Measurements from ENCODE around the gene COA5.

DNA sequence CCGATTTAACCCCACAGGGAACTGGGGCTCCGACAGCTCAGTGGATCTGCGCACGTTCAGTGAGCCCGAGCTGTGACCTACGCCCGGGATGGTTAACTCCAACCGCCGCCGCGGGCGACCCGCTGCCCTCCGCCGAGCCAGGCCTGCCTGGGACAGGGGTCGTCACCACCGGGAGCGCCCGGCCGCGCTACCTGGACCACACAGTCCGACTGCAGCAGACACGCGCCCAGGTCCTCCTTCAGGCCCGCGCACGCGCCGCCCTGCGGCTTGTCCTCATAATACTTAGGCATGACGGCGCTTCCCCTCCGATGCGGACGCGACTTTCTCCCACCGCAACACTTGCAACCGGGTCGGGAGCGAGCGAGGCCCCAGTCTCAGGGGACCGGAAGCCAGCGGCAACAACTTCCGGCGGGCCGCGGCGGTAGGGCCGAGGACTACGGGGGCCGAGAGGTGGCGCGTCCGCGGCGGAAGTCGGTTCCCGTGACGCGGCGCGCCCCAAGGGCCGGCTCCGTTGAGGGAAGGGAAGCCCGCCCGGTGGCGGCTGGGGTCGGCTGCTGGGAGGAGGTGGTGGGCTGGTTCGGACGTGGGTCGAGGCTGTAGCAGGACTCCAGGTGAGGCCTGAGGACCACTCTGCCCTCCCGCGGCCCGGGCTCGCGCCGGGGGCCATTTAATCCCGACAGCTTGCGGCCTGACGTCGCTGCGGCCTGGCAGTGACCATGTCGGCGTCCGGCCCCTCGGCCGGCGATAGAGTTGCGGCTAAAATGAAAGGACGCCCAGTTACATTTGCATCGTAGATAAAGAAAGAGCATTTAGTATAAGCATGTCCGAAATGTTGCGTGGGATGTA lies at the start of gene COA5, which contains the start of gene UNC50:
- TF ChIP-seq, protein P1, sequence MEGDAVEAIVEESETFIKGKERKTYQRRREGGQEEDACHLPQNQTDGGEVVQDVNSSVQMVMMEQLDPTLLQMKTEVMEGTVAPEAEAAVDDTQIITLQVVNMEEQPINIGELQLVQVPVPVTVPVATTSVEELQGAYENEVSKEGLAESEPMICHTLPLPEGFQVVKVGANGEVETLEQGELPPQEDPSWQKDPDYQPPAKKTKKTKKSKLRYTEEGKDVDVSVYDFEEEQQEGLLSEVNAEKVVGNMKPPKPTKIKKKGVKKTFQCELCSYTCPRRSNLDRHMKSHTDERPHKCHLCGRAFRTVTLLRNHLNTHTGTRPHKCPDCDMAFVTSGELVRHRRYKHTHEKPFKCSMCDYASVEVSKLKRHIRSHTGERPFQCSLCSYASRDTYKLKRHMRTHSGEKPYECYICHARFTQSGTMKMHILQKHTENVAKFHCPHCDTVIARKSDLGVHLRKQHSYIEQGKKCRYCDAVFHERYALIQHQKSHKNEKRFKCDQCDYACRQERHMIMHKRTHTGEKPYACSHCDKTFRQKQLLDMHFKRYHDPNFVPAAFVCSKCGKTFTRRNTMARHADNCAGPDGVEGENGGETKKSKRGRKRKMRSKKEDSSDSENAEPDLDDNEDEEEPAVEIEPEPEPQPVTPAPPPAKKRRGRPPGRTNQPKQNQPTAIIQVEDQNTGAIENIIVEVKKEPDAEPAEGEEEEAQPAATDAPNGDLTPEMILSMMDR (IDR thresholded peaks at IDR 0.05; ENCODE audit: low read depth, low read length, missing input control) = no peak
- TF ChIP-seq REST (IDR thresholded peaks at IDR 0.05) = no peak
- TF ChIP-seq FOXA2 (IDR thresholded peaks at IDR 0.05) = no peak
- no peak for TF ChIP-seq TAF1 (conservative IDR thresholded peaks at IDR 0.05)
- TF ChIP-seq RAD21 (IDR thresholded peaks at IDR 0.05) = peak in 1 of 2 donors; percentile 25
- TF ChIP-seq, protein P2, sequence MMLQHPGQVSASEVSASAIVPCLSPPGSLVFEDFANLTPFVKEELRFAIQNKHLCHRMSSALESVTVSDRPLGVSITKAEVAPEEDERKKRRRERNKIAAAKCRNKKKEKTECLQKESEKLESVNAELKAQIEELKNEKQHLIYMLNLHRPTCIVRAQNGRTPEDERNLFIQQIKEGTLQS (IDR thresholded peaks at IDR 0.05) = no peak
- no peak for TF ChIP-seq RXRA (IDR thresholded peaks at IDR 0.05)
- TF ChIP-seq MAX (IDR thresholded peaks at IDR 0.05) = no peak
- TF ChIP-seq GABPA (IDR thresholded peaks at IDR 0.05 in 1 of 2, conservative IDR thresholded peaks at IDR 0.05 in 1 of 2) = peak; percentile 87 to 98
- TF ChIP-seq FOXA1 (IDR thresholded peaks at IDR 0.05) = no peak
- peak; percentile 80 for TF ChIP-seq YY1 (IDR thresholded peaks at IDR 0.05)

All from liver (tissue), 3 donors.